ENCODE results near the gene CARNS1. TPM values are rescaled to one million over a fixed set of nuclear protein-coding genes. Genes with fewer than 3 reads are reported as not detected.
"Not testable (repeated sequence)": the region's sequence is repeated elsewhere in the genome, so short reads cannot be mapped to it uniquely, and the experiment has no call there.

Gene CARNS1
- total RNA-seq, 2 experiments from 2014 or later, result 1.2 to 1.9 TPM

DNA sequence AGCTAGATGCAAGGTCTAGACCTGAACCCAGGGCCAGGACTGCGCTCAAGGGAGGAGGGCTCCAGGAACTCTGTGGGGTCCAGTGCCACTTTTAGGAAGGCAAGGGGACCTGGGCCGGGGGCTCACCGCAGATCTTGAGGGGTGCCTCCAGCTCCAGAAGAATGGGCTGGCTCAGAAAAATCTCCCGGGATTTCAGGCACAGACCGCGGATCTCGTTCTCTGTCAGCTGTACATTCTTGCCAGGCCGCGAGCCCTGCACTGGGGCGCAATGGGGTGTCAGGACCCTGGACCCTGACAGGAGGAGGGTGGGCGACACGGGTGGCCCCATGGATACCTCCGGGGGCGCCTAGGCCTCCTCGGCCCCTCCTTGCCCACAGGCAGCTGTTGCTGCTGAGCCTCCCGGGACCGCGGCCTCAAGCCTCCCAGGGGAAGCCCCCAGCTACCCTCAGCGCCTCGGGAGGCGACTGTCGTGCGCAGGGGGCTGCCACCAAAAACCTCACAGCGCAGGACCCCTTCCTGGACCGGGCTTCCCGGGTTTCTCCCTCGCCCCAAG, 14.5 kb upstream of the CARNS1 start:
- no peaks in the 10 kb centered on the region for H3K9me3 Mint-ChIP-seq
- no peak for DNase-seq
- H3K36me3 Mint-ChIP-seq (ENCODE audit: low read depth), result peaks cover 56% of the 10 kb centered on the region
- H3K27ac Mint-ChIP-seq, result peak overlapping the region; percentile 63
- POLR2A ChIA-PET, result interaction anchor here (0.7 to 2.2 kb wide), 4 partner anchors 9 to 68 kb away, joined by 6 to 10 read pairs (median 6); partner anchors contain the start of genes PTPRCAP, RAD9A and TMEM134
- H3K4me3 Mint-ChIP-seq, result peak overlapping the region; percentile 85
- CTCF ChIA-PET, result interaction anchor here (0.5 to 38.4 kb wide), 41 partner anchors 9 to 228 kb away, joined by 3 to 841 read pairs (median 5); partner anchors contain the start of genes AIP, CARNS1, CLCF1 and NUDT8
- no peaks in the 10 kb centered on the region for H3K27me3 Mint-ChIP-seq
- H3K4me1 Mint-ChIP-seq, result peaks cover 60% of the 10 kb centered on the region

DNA sequence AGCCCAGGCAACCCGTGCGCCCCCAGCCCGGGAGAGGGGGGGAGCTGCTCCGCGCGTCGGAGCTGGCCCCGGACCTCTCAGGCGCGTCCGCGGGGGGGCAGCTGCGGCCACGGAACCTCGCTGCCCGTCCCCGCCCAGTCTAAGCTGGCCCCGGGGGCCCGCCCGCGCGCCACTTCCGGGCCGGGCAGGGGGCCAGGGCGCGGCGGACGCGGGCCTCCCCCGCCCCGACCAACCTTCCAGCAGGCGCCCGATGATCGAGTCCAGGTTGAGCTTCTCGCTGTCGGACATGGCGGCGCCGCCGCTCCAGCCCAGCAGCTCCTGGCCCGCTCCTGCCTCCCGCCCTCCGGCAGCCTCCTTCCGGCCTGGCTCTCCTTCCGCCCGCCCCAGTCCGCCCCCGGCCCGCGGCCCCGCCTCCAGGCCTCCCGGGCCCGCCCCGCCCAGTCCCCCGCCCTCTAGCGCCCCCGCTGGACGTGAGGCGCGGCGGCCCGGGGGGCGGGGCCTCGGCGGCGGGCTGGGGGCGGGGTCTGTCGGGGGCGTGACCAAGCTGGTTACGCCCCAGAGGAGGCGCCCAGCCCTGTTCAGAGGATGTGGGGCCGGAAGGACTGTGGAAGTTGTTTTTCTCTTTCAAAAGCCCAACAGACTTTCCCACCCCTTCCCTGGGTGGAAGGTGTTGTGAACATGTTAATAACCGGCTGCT, 13.8 kb upstream of the CARNS1 start, which contains the start of gene PPP1CA:
TSS of gene PPP1CA (minus strand) at position 364 of the 697 bp plus-strand sequence. CDS start at position 288, 76 bp downstream.
- peak within 1 kb of the TSS; percentile 95 for H3K4me3 Mint-ChIP-seq

DNA sequence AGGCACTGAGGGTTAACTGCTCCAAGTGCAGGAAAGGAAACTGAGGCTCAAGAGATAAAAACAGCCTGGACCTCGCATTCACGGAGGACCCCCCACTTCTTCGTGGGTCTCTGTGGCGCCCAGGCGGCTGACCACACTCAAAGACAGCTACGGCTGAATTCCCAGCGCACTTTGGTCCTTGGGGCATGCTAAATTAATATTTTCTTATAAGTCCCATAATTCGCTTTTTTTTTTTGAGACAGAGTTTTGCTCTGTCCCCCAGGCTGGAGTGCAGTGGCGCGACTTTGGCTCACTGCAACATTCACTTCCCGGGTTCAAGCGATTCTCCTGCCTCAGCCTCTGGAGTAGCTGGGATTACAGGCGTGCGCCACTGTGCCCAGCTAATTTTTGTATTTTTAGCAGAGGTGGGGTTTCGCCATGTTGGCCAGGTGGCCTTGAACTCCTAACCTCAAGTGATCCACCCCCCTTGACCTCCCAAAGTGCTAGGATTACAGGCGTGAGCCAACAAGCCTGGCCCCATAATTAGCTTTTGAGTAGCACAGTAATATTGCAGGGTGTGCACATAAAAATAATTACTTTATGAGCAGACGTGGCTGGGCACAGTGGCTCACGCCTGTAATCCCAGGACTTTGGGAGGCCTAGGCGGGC, 13.2 kb upstream of the CARNS1 start:
- Mint-ChIP-seq H3K4me1 (peaks cover 62% of the 10 kb centered on the region), H3K36me3 (ENCODE audit: low read depth) (peaks cover 59% of the 10 kb centered on the region), H3K27ac (peak overlapping the region; percentile 97), H3K4me3 (peak overlapping the region; percentile 95)
- H3K9me3 Mint-ChIP-seq, H3K27me3 Mint-ChIP-seq, DNase-seq: not testable (repeated sequence)
- CTCF ChIA-PET, result interaction anchor here (0.6 to 38.4 kb wide), 31 partner anchors 10 to 283 kb away, joined by 3 to 841 read pairs (median 7); partner anchors contain the start of genes CARNS1, CLCF1, KDM2A and NUDT8
- POLR2A ChIA-PET, result interaction anchor here (0.6 to 2.2 kb wide), 4 partner anchors 10 to 161 kb away, joined by 6 to 10 read pairs (median 6); partner anchors contain the start of genes PTPRCAP, RAD9A and TMEM134

More for the DNA sequence above, 13.8 kb upstream of the CARNS1 start, which contains the start of gene PPP1CA:
- Mint-ChIP-seq H3K27ac (peak within 1 kb of the TSS; percentile 97), H3K36me3 (ENCODE audit: low read depth) (peaks cover 58% of the 10 kb centered on the region), H3K27me3 (no peaks in the 10 kb centered on the region), H3K4me1 (peaks cover 61% of the 10 kb centered on the region), H3K9me3 (no peaks in the 10 kb centered on the region)
- ChIA-PET CTCF (interaction anchor here (0.5 to 38.4 kb wide), 44 partner anchors 10 to 282 kb away, joined by 3 to 841 read pairs (median 5); partner anchors contain the start of genes AIP, CARNS1, CLCF1 and KDM2A), POLR2A (interaction anchor here (0.6 to 2.2 kb wide), 5 partner anchors 10 to 161 kb away, joined by 6 to 10 read pairs (median 6); partner anchors contain the start of genes PTPRCAP, RAD9A and TMEM134)
- DNase-seq, result peak; percentile 90

DNA sequence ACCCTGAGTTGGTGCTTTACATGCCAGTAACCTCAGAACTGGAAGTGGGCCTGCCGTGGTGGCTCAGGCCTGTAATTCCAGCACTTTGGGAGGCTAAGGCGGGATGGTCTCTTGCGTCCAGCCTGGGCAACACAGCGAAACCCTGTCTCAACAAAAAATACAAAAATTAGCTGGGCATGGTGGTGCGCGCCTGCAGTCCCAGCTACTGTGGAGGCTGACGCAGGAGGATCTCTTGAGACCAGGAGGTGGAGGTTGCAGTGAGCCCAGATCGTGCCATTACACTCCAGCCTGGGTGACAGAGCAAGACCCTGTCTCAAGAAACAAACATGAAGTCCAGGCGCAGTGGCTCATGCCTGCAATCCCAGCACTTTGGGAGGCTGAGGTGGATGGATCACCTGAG, 12.4 kb upstream of the CARNS1 start:
- Mint-ChIP-seq H3K36me3 (ENCODE audit: low read depth) (peaks cover 60% of the 10 kb centered on the region), H3K4me1 (peaks cover 62% of the 10 kb centered on the region), H3K4me3 (peak overlapping the region; percentile 95), H3K27ac (peak overlapping the region; percentile 97)
- not testable (repeated sequence) for DNase-seq, H3K27me3 Mint-ChIP-seq, H3K9me3 Mint-ChIP-seq
- POLR2A ChIA-PET, result interaction anchor here (0.5 to 1.1 kb wide), 3 partner anchors 34 to 66 kb away, joined by 3 to 7 read pairs (median 5); partner anchors contain the start of gene PTPRCAP
- CTCF ChIA-PET, result interaction anchor here (0.6 to 38.4 kb wide), 17 partner anchors 10 to 226 kb away, joined by 3 to 841 read pairs (median 7); partner anchors contain the start of genes CLCF1, NUDT8, POLD4 and PTPRCAP

DNA sequence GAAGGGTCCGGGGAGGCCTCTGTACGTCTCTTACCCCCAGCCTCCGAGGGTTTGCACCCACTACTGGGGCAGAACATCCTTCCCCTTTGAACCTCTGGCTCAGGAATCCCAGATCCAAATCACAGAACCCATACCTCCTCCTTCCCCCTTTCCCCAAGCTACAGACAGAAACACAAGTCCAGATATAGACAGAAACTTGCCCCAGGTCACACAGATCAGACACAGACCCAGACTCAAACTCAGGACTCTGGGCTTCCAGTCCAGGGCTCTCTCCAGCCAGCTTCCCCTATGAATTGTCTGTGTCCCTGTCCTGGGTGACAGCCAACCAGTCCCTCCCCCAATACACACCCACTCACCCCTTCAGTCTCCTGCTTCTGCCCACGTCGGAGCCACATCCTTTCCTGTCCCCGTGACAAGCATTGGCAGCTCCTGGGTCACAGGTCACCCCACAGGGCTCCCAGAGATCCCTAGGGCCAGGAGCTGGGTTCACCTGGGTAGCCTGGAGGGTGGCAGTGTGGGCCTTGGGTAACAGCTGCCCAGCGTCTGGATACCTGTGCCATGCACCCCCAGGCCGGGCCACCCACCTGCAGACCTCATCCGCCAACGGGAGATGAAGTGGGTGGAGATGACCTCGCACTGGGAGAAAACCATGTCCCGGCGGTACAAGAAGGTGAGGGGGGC, 10.8 kb upstream of the CARNS1 start:
- no peaks in the 10 kb centered on the region for H3K9me3 Mint-ChIP-seq
- no peaks in the 10 kb centered on the region for H3K27me3 Mint-ChIP-seq
- peak; percentile 68 for DNase-seq
- ChIA-PET CTCF (interaction anchor here (0.5 to 38.4 kb wide), 18 partner anchors 8 to 210 kb away, joined by 3 to 841 read pairs (median 4); partner anchors contain the start of genes CLCF1, POLD4, RAD9A and RPS6KB2), POLR2A (interaction anchor here (0.7 to 1.0 kb wide), 2 partner anchors 23 to 29 kb away, joined by 3 to 4 read pairs; partner anchors contain the start of gene RPS6KB2)
- H3K4me1 Mint-ChIP-seq, result peaks cover 65% of the 10 kb centered on the region
- peak overlapping the region; percentile 95 for H3K4me3 Mint-ChIP-seq
- peaks cover 63% of the 10 kb centered on the region for H3K36me3 Mint-ChIP-seq (ENCODE audit: low read depth)
- H3K27ac Mint-ChIP-seq, result peak overlapping the region; percentile 97

DNA sequence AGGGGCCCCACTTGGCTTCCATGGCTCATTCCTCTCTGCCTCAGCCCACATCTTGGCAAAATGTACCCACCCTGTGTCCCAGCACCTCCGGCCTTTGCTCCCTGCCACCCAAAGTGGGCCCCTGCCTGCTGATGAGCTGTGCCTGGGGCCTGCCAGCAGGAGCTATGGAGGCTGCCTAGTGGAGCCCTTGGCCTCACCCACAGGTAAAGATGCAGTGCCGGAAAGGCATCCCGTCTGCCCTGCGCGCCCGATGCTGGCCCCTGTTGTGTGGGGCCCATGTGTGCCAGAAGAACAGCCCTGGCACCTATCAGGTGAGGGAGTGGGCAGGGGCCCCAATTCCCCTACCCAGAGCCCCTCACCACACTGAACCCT, 10.3 kb upstream of the CARNS1 start:
- Mint-ChIP-seq H3K27me3 (no peaks in the 10 kb centered on the region), H3K36me3 (ENCODE audit: low read depth) (peaks cover 67% of the 10 kb centered on the region), H3K4me1 (peaks cover 68% of the 10 kb centered on the region), H3K4me3 (peak overlapping the region; percentile 95), H3K27ac (peak overlapping the region; percentile 97), H3K9me3 (no peaks in the 10 kb centered on the region)
- ChIA-PET CTCF (interaction anchor here (0.9 to 38.4 kb wide), 9 partner anchors 9 to 63 kb away, joined by 3 to 841 read pairs (median 5); partner anchors contain the start of genes CLCF1, POLD4, RAD9A and TMEM134), POLR2A (interaction anchor here (0.7 kb wide), 1 partner anchor 23 kb away, joined by 4 read pairs; the partner anchor contains the start of gene RPS6KB2)
- no peak for DNase-seq

DNA sequence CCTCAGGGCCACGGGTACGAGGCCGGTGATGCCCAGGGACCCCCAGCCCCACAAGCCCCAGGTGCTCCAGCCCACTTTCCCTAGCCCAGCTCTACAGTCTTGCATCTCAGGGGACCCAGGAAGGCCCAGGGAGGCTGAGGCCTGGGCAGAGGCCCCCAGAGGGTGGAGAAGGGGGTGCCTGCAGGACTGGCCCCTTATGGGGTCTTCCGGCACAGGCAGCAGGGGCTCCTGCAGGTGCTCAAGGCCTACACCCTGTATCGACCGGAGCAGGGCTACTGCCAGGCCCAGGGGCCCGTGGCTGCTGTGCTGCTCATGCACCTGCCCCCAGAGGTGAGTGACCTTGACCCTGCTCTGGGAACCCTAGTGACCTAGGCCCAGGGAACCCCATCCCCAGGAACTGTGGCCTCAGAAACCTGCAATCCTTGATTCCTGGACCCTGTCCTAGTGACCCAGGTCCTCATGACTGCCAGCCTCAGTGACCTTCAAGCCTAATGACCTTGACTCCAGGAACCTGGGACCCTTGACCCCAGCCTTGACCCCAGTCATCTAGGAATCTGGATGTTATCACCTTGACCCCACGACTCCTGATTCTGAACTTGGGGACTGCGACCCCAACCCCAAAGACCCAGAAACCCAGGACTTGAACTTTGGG, 9.7 kb upstream of the CARNS1 start:
- Mint-ChIP-seq H3K27ac (peak overlapping the region; percentile 97), H3K9me3 (no peaks in the 10 kb centered on the region), H3K4me1 (peaks cover 69% of the 10 kb centered on the region), H3K36me3 (ENCODE audit: low read depth) (peaks cover 67% of the 10 kb centered on the region), H3K4me3 (peak overlapping the region; percentile 95), H3K27me3 (no peaks in the 10 kb centered on the region)
- CTCF ChIA-PET, result interaction anchor here (0.9 to 2.7 kb wide), 5 partner anchors 13 to 62 kb away, joined by 3 to 9 read pairs (median 5); partner anchors contain the start of genes RAD9A and TMEM134
- POLR2A ChIA-PET, result no interaction called here
- no peak for DNase-seq

DNA sequence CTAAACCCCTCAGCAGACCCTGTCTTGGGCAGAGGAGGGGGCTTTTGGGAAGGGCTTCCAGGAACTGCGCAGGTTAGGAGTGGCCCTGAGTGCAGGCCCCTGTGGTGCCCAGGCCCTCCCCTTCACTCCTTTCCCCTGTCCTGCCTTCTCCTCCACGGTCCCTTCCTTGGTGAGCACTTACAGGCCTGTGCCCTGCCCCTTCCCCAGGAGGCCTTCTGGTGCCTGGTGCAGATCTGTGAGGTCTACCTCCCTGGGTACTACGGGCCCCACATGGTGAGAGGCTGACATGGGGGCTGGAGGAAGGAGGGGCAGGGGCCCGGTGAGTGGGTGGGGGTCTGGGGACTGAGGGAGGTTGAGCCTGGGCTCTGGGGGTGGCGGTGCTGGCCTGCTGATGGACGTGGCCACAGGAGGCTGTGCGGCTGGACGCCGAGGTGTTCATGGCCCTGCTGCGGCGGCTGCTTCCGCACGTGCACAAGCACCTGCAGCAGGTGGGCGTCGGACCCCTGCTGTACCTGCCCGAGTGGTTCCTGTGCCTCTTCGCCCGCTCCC, 9.0 kb upstream of the CARNS1 start:
- POLR2A ChIA-PET, result interaction anchor here (2.8 kb wide), 1 partner anchor 31 kb away, joined by 18 read pairs; the partner anchor contains the start of gene PTPRCAP
- Mint-ChIP-seq H3K27me3 (no peaks in the 10 kb centered on the region), H3K9me3 (no peaks in the 10 kb centered on the region), H3K27ac (peak overlapping the region; percentile 92), H3K4me1 (peaks cover 76% of the 10 kb centered on the region), H3K4me3 (peak overlapping the region; percentile 95), H3K36me3 (ENCODE audit: low read depth) (peaks cover 69% of the 10 kb centered on the region)
- CTCF ChIA-PET, result interaction anchor here (0.6 to 1.3 kb wide), 5 partner anchors 14 to 154 kb away, joined by 3 to 5 read pairs (median 3); partner anchors contain the start of gene RAD9A
- DNase-seq, result no peak

DNA sequence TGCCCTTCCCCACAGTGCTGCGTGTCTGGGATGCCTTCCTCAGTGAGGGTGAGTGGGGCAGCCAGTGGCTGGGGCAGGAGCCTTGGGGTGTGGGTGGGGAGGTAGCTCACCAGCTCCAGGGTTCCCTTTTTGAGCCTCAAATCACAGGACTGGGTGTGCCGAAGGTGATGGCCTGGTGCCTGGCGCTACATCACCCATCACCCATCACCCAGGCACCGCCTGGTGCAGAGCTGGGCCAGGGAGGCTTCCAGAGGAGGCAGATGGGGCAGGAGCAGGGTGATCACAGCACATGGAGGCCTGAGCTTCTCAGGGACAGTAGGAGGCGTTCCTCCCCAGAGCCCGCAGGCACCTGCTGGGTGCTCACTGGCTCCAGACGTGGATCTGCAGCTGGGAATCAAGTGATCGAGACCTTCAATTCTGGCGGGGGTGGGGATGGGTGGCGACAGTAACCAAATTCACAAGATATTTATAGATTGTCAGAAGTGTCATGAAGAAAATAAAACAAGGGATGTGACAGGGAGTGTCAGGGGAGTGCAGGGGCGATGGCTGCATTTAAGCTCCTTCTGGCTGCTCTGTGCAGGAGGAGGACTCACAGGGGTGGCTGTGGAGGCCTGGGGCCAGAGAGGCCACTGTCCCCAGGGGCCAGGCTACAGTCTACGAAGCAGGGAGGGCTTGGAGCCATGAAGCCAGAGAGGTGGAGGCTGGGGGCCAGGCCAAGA, 8.3 kb upstream of the CARNS1 start:
- H3K4me1 Mint-ChIP-seq, result peaks cover 80% of the 10 kb centered on the region
- no peaks in the 10 kb centered on the region for H3K27me3 Mint-ChIP-seq
- H3K36me3 Mint-ChIP-seq (ENCODE audit: low read depth), result peaks cover 69% of the 10 kb centered on the region
- peak overlapping the region; percentile 95 for H3K4me3 Mint-ChIP-seq
- CTCF ChIA-PET, result interaction anchor here (0.6 to 1.7 kb wide), 8 partner anchors 13 to 154 kb away, joined by 3 to 5 read pairs (median 3); partner anchors contain the start of genes PTPRCAP, RAD9A, SSH3 and TMEM134
- no peak for DNase-seq
- peak overlapping the region; percentile 92 for H3K27ac Mint-ChIP-seq
- no peaks in the 10 kb centered on the region for H3K9me3 Mint-ChIP-seq
- POLR2A ChIA-PET, result interaction anchor here (2.8 kb wide), 1 partner anchor 30 kb away, joined by 18 read pairs; the partner anchor contains the start of gene PTPRCAP

DNA sequence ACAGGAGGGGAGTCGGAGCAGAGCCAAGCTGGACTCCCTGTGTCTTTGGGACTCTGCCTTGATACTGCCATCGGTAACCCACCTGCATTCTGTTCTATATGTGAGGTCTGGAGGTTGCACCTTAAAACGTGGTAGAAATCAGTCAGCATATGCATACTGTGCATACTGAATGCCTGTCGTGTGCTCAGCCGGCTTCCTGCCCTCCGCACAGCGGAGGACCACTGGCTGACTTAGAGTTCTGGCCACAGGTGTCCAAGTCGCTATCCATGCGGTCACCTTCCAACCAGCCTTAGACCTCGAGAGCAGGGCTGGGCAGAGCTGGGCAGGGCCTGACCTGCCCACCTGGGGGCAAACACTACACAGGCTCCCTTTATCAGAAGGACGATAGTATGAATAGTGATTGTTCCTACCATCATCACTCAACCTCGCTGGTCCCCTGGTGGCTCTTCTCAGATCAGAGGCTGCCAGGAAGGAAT, 7.8 kb upstream of the CARNS1 start:
- H3K4me3 Mint-ChIP-seq, result peak overlapping the region; percentile 95
- no peaks in the 10 kb centered on the region for H3K9me3 Mint-ChIP-seq
- ChIA-PET POLR2A (interaction anchor here (0.9 to 2.8 kb wide), 2 partner anchors 29 to 31 kb away, joined by 3 to 18 read pairs; partner anchors contain the start of gene PTPRCAP), CTCF (interaction anchor here (1.0 to 1.9 kb wide), 6 partner anchors 10 to 104 kb away, joined by 3 to 9 read pairs (median 4); partner anchors contain the start of genes PTPRCAP, RAD9A, SSH3 and TMEM134)
- peaks cover 81% of the 10 kb centered on the region for H3K4me1 Mint-ChIP-seq
- DNase-seq, result no peak
- H3K36me3 Mint-ChIP-seq (ENCODE audit: low read depth), result peaks cover 69% of the 10 kb centered on the region
- H3K27ac Mint-ChIP-seq, result peak overlapping the region; percentile 92
- H3K27me3 Mint-ChIP-seq, result no peaks in the 10 kb centered on the region

Measured in activated CD4-positive, alpha-beta T cell treated with anti-CD3 and anti-CD28 coated beads, Interleukin-2, amount 10 ng/mL, durations not matched to agents 7 days and 5 days (primary cell).